ENCODE measurements around the gene ADCK1.

- no peak for TF ChIP-seq POLR2AphosphoS5 (IDR thresholded peaks at IDR 0.05)
- TF ChIP-seq CTCF (IDR thresholded peaks at IDR 0.05; ENCODE audit: poor library complexity, severe bottlenecking) = no peak
- TF ChIP-seq MXI1 (conservative IDR thresholded peaks at IDR 0.05; ENCODE audit: poor library complexity, severe bottlenecking) = no peak
- no peak for TF ChIP-seq REST (IDR thresholded peaks at IDR 0.05; ENCODE audit: borderline replicate concordance)
These were observed 86.1 kb downstream of the ADCK1 start for GRCh38 chr14:77886010-77886409.

All from neural cell (in vitro differentiated cells).